Omental fat pad (tissue), 4 donors: Measurements from ENCODE around the gene PHF8. TPM values are rescaled to one million over a fixed set of nuclear protein-coding genes. Genes with fewer than 3 reads are reported as not detected.
A peak's percentile ranks its signal among the peaks of the same experiment; 100 is the strongest.

Source experiments
- ATAC-seq: fragments of 150-250 bp; one replicate; pipeline ENCODE4 v1.9.1; 2016; ENCODE audit warnings: mild to moderate bottlenecking, moderate library complexity; ENCODE audit not compliant: low FRiP score
- DNase-seq: peaks from one replicate; pipeline ENCODE4 v3.0.0-alpha.2; 2019; ENCODE audit warnings: low spot score
- total RNA-seq, 4 donors: library from RNA; depleted of rRNA; stranded (reverse); fragments of >200 nt; gene quantifications; one replicate each; pipeline ENCODE4 v1.1.0, GENCODE V29; 2016
- TF ChIP-seq, protein P1 (sequence below), 3 donors: fragments of 450-650 bp; IDR thresholded peaks; one replicate each; pipeline ENCODE4 v1.5.1; 2016 to 2017; ENCODE audit warnings: antibody characterized with exemption in 3 of 3, mild to moderate bottlenecking in 3 of 3, moderate library complexity in 2 of 3

The PHF8 gene
- 10 to 100 TPM; 24.5 to 47.9 (median 26.2) TPM for total RNA-seq

DNA sequence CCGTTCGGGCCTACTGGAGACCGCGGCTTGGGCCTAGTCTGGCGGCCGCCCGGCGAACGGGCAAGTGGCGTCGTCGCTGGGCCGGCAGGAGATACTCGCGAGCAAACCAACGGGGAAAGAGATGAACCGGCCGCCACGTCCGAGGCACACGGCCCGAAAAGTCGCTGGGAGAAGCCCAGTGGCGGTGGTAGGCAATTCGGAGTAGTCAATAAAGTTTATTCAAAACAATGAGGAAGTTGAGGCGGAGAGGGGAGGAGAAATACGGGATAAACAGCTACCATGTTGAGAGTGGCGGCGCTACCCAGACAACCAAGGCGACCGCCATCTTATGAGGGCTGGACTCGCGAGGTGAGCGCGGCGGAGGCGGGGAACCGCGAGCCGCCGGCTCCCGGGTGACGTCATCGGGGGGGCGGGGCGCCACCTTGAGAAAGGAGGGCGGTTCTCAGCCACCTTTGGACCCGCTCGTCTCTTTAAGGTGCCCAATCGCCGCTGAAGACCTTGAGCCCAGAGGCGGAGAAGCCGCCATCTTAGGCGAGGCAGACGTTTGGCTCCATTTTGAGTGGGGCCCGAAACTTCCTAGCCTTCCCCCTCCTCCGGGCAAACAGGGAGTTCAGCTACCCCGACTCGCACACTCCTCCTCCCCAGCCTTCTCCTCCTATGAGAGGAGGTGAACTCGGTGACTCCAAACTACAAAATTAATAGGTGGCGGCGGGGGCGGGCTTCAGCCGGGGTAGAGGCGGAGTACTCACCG lies at the start of gene PHF8:
TSS of gene PHF8 (minus strand) at position 348 of the 751 bp plus-strand sequence. CDS start 1,745 bp downstream, outside the sequence.
- ATAC-seq (peak; percentile 93), DNase-seq (peak; percentile 73)
- TF ChIP-seq, protein P1, sequence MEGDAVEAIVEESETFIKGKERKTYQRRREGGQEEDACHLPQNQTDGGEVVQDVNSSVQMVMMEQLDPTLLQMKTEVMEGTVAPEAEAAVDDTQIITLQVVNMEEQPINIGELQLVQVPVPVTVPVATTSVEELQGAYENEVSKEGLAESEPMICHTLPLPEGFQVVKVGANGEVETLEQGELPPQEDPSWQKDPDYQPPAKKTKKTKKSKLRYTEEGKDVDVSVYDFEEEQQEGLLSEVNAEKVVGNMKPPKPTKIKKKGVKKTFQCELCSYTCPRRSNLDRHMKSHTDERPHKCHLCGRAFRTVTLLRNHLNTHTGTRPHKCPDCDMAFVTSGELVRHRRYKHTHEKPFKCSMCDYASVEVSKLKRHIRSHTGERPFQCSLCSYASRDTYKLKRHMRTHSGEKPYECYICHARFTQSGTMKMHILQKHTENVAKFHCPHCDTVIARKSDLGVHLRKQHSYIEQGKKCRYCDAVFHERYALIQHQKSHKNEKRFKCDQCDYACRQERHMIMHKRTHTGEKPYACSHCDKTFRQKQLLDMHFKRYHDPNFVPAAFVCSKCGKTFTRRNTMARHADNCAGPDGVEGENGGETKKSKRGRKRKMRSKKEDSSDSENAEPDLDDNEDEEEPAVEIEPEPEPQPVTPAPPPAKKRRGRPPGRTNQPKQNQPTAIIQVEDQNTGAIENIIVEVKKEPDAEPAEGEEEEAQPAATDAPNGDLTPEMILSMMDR (IDR thresholded peaks at IDR 0.05) = no peak

DNA sequence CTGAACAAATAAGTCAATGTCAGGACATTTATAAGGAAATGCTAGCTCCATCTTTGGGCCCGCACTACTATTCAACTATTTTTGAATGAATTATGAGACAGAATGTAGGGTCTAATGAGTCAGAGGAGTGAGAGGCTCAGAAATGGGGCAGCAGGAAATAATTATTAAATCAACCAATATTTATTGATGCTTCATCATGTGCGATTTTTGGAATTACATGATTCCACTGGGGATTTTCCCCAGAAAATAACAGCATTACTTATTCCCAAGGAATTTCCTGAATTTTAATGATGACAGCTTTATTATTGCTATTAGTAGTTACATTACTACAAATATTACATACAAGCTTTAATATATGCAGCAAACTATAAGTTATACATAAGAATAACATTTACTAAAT lies 49.3 kb upstream of the PHF8 start:
- DNase-seq (no peak), ATAC-seq (no peak)
- TF ChIP-seq, protein P1 (IDR thresholded peaks at IDR 0.05) = no peak

DNA sequence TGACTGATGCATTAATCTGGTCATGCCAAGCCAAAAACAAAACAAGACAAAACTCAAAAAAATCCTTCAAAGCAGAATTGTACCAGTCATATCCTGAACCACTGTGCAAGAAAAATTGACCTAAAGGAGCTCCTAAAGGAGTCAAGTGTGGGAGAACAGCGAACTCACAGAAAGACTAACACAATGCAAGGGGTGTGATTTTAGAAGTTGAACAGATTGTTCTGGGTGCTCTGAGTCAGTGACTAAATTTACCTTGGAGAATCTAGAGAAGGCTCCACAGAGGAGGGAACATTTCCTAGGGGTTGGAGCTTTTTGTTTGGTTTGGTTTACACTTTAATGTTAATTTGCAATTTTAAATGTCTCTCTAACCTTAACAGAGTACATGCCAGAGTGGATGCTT lies 48.9 kb upstream of the PHF8 start:
- TF ChIP-seq, protein P1 (IDR thresholded peaks at IDR 0.05) = no peak
- ATAC-seq = no peak
- DNase-seq = no peak

DNA sequence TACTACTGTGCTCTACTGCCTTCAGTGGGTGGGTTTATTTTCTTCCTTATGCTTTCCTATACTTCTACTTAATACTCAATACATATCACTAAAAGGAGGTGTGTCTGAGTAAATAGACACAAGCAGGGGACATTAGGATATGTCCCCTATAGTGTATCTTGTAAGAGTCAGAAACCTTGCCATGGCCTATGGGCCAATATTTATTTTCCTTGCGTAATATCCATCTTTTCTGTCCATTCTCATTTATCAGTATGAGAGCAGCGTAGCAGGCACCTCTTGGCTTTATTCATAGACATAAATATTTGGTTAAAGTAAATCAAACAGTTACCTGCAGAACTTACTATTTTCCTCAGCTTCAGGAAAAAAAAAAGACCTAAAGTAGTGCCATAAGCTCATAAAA lies 46.6 kb upstream of the PHF8 start:
- DNase-seq = no peak

DNA sequence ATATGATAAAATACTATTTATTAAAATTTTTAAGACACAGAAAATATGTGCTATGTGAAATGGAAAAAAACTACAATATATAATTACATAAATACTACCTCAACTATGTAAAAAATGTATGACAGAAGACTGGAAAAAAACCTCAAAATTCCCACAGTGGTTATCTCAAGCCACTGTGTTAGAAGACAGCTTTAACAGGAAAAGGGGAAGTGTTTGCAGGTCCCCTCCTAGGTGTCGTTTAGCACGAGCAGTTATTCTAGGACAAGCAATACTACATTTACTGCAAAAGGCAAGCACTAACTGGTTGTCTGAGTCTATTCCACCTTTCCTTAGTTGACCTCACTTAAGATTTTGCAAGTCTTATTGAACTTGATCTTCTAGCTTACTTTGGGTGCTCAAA lies 44.9 kb upstream of the PHF8 start:
- ATAC-seq (no peak), DNase-seq (no peak)
- TF ChIP-seq, protein P1 (IDR thresholded peaks at IDR 0.05) = no peak

More for the DNA sequence above, 46.6 kb upstream of the PHF8 start:
- TF ChIP-seq, protein P1 (IDR thresholded peaks at IDR 0.05) = no peak
- no peak for ATAC-seq

DNA sequence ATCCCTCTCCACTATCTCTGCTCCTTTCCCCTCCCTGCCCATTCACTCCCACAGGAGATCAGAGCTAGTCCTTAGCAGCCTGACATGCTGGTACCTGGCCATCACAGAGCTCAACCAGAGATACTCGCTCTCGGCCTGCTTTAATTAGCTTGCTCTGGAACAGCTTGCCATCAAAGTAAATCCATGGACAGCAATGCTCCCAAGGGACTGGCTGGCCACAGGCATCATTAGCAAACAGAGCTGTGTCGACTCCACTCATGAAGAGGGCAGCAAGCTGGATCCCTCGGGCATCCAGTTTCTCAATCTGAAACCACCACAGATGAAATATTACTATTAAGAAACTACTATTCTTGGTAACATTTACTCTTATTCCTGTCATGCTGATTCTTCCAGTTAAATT lies 43.4 kb upstream of the PHF8 start:
- TF ChIP-seq, protein P1 (IDR thresholded peaks at IDR 0.05) = no peak
- ATAC-seq = no peak
- DNase-seq = no peak

DNA sequence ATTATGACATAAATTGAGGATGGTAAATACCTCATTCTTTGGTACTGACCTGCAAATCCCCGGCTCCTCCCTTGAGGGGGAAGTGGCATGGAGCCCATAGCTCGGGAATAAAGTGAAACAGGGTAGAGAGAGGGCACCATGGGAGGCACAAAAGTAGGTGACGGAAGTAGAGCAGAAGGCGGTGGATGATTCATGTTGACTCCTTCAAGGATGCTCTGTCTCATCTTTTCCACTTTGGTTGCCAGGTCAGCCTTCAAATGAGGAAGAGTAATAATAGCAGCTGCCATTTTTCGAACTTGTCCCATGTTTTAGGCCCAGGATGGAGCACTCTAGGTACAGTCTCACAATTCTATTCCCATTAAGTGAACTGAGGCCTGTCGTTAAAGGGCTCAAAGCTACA lies 41.4 kb upstream of the PHF8 start:
- ATAC-seq (no peak), DNase-seq (no peak)
- TF ChIP-seq, protein P1 (IDR thresholded peaks at IDR 0.05) = no peak
